Neural progenitor cell (in vitro differentiated cells): ENCODE measurements around the gene WNT2.

Source experiments
- EZH2 ChIP-seq: fragments of 200-600 bp; sonication (generic); IDR thresholded peaks from 2 replicates; pipeline ENCODE4 v1.6.1; 2017; ENCODE audit warnings: antibody characterized with exemption, mild to moderate bottlenecking, moderate library complexity
- TF ChIP-seq, protein P1 (sequence below): fragments of 200-600 bp; sonication (generic); IDR thresholded peaks from 2 replicates; pipeline ENCODE4 v1.5.1; 2017; ENCODE audit warnings: antibody characterized with exemption, mild to moderate bottlenecking

DNA sequence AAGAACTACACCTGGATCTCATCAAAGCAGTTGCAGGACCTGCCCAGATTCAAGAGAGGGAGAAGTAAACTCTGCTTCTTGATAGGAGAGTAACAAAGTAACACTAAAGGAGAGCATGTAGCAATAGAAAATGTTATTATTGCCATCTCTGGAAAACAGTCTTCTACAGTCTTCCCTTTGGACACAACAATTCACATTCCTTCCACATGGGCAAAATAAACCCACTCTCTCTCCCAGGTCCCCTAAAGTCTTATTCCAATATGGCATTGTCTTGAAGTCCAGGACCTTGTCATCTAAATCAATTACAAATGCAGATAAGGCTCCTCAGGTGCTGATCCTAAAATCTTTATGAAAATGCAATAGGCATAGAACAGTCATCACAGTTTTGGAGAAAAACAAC, 10.3 kb upstream of the WNT2 start:
- TF ChIP-seq, protein P1, sequence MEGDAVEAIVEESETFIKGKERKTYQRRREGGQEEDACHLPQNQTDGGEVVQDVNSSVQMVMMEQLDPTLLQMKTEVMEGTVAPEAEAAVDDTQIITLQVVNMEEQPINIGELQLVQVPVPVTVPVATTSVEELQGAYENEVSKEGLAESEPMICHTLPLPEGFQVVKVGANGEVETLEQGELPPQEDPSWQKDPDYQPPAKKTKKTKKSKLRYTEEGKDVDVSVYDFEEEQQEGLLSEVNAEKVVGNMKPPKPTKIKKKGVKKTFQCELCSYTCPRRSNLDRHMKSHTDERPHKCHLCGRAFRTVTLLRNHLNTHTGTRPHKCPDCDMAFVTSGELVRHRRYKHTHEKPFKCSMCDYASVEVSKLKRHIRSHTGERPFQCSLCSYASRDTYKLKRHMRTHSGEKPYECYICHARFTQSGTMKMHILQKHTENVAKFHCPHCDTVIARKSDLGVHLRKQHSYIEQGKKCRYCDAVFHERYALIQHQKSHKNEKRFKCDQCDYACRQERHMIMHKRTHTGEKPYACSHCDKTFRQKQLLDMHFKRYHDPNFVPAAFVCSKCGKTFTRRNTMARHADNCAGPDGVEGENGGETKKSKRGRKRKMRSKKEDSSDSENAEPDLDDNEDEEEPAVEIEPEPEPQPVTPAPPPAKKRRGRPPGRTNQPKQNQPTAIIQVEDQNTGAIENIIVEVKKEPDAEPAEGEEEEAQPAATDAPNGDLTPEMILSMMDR = peak; percentile 32
- no peak for TF ChIP-seq EZH2
